Chondrocyte (in vitro differentiated cells): ENCODE data around the gene SCARB1. TPM values are rescaled to one million over a fixed set of nuclear protein-coding genes. Genes with fewer than 3 reads are reported as not detected.

Experiments
- DNase-seq: peaks from one replicate; pipeline ENCODE4 v3.0.0; 2021; ENCODE audit warnings: mixed read lengths, low spot score
- H3K27ac Mint-ChIP-seq: one replicate; pipeline ENCODE4 v1.8.0; 2021; ENCODE audit warnings: mild to moderate bottlenecking, moderate library complexity, mixed read lengths; ENCODE audit not compliant: unreplicated experiment
- H3K27me3 Mint-ChIP-seq: 2 replicates; pipeline ENCODE4 v1.8.0; 2021; ENCODE audit warnings: low read depth, mixed read lengths
- H3K36me3 Mint-ChIP-seq: 2 replicates; pipeline ENCODE4 v1.8.0; 2021; ENCODE audit warnings: low read depth, mixed read lengths
- H3K4me1 Mint-ChIP-seq: 2 replicates; pipeline ENCODE4 v1.8.0; 2021; ENCODE audit warnings: low read depth, mild to moderate bottlenecking, mixed read lengths
- H3K4me3 Mint-ChIP-seq: one replicate; pipeline ENCODE4 v1.8.0; 2021; ENCODE audit warnings: mild to moderate bottlenecking, moderate library complexity, mixed read lengths; ENCODE audit not compliant: unreplicated experiment
- H3K9me3 Mint-ChIP-seq: 2 replicates; pipeline ENCODE4 v1.8.0; 2021; ENCODE audit warnings: low read depth, mixed read lengths
- total RNA-seq: library from RNA; stranded (reverse); gene quantifications from 3 replicates; pipeline ENCODE4 v1.2.1, GENCODE V29; 2021
- TF ChIP-seq, protein P1 (sequence below): fragments of 200-600 bp; sonication (generic); IDR thresholded peaks from 2 replicates; pipeline ENCODE4 v1.5.0; 2021; ENCODE audit warnings: antibody characterized with exemption, mild to moderate bottlenecking, moderate library complexity

The SCARB1 gene
- total RNA-seq, 1 donor from 2014 or later, result 20.1 TPM

DNA sequence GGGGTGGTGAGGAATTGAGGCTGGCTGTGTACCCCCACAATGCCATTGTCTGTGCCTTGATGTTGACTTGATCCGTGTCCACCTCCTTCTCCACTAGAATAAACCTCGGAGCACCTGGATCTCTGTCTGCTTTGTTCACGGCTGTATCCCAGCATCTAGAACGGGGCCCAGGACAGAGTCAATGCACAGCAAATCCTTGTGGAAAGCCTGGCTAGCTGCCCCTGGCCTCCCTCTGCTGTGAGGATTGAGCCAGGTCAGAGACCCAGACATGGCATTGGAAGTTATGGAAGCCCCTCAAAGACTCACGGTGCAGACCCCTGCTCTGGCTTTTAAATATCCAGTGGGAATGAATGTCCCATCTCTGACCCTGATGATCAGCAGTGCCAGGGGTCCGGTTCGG, 109.2 kb downstream of the SCARB1 start:
- Mint-ChIP-seq H3K36me3 (peaks cover 3% of the 10 kb centered on the region), H3K4me1 (peaks cover 37% of the 10 kb centered on the region), H3K9me3 (peaks cover 12% of the 10 kb centered on the region), H3K27ac (no peak overlapping the region), H3K27me3 (no peaks in the 10 kb centered on the region), H3K4me3 (no peak overlapping the region)
- DNase-seq, result no peak
- TF ChIP-seq, protein P1, sequence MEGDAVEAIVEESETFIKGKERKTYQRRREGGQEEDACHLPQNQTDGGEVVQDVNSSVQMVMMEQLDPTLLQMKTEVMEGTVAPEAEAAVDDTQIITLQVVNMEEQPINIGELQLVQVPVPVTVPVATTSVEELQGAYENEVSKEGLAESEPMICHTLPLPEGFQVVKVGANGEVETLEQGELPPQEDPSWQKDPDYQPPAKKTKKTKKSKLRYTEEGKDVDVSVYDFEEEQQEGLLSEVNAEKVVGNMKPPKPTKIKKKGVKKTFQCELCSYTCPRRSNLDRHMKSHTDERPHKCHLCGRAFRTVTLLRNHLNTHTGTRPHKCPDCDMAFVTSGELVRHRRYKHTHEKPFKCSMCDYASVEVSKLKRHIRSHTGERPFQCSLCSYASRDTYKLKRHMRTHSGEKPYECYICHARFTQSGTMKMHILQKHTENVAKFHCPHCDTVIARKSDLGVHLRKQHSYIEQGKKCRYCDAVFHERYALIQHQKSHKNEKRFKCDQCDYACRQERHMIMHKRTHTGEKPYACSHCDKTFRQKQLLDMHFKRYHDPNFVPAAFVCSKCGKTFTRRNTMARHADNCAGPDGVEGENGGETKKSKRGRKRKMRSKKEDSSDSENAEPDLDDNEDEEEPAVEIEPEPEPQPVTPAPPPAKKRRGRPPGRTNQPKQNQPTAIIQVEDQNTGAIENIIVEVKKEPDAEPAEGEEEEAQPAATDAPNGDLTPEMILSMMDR, result no peak

DNA sequence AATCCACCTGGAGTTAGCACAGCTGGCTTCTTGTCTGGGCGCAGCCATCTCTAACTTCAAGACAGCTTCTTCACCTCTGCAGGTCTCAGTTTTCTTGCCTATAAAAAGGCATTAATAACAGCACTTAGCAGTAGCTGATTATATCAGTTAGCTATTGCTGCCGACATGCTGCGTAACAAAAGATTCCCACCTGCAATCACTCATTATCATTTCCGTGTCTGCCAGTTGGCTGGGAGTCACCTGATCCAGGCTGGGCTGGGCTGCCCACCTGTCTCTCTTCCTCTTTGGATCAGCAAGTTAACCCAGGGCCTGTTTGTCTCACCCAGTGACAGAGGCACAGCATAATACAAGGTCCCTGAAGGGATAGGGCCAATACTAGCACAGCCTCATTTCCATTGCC, 109.7 kb downstream of the SCARB1 start:
- no peak overlapping the region for H3K4me3 Mint-ChIP-seq
- TF ChIP-seq, protein P1, result no peak
- DNase-seq, result no peak
- peaks cover 3% of the 10 kb centered on the region for H3K36me3 Mint-ChIP-seq
- H3K9me3 Mint-ChIP-seq, result peaks cover 12% of the 10 kb centered on the region
- no peaks in the 10 kb centered on the region for H3K27me3 Mint-ChIP-seq
- no peak overlapping the region for H3K27ac Mint-ChIP-seq
- H3K4me1 Mint-ChIP-seq, result peaks cover 32% of the 10 kb centered on the region

GRCh38 chr12:124753228-124753591, 110.5 kb downstream of the SCARB1 start:
- no peak for DNase-seq
- peaks cover 30% of the 10 kb centered on the region for H3K4me1 Mint-ChIP-seq
- no peak overlapping the region for H3K27ac Mint-ChIP-seq
- H3K4me3 Mint-ChIP-seq, result no peak overlapping the region
- H3K36me3 Mint-ChIP-seq, result peaks cover 3% of the 10 kb centered on the region
- TF ChIP-seq, protein P1, result no peak
- peaks cover 12% of the 10 kb centered on the region for H3K9me3 Mint-ChIP-seq
- no peaks in the 10 kb centered on the region for H3K27me3 Mint-ChIP-seq

GRCh38 chr12:124752437-124753227, 111.0 kb downstream of the SCARB1 start:
- H3K4me1 Mint-ChIP-seq, result peaks cover 32% of the 10 kb centered on the region
- H3K36me3 Mint-ChIP-seq, result peaks cover 3% of the 10 kb centered on the region
- TF ChIP-seq, protein P1, result no peak
- no peak overlapping the region for H3K4me3 Mint-ChIP-seq
- H3K27ac Mint-ChIP-seq, result peak overlapping the region; percentile 57
- no peak for DNase-seq
- no peaks in the 10 kb centered on the region for H3K27me3 Mint-ChIP-seq
- H3K9me3 Mint-ChIP-seq, result peaks cover 11% of the 10 kb centered on the region

DNA sequence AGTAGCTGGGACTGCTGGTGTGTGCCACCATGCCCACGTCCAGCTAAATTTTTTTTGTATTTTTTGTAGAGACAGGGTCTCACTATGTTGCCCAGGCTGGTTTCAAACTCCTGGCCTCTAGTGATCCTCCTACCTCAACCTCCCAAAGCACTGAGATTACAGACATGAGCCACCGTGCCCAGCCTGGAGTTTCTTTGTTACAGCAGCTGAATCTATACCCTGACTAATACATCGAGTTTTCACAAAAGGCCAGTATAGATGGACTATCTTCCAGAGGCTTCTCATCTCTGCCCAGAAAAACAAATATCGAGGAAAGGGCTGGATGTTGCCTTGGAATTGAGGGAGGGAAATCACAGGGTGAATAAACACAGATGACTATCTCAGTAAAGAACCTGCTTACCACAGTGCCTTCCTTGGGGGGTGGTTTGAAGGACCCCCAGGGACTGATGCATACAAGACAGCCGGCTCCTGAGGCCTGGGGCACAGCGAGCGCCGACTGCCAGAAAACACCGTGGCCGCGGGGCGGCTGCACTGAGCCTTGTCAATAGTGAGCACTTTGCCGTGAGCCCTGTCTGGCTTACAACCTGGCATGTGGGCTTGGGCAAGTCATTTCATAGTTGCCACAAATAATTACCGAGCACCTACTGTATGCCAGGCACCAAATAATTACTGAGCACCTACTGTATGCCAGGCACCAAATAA, 111.9 kb downstream of the SCARB1 start:
- Mint-ChIP-seq H3K36me3 (peaks cover 3% of the 10 kb centered on the region), H3K27me3 (no peaks in the 10 kb centered on the region), H3K4me3 (no peak overlapping the region), H3K9me3 (peaks cover 6% of the 10 kb centered on the region), H3K27ac (no peak overlapping the region), H3K4me1 (peaks cover 39% of the 10 kb centered on the region)
- TF ChIP-seq, protein P1, result no peak
- no peak for DNase-seq
